Vagina (tissue), 2 donors: Measurements from ENCODE around the gene CCDC112. TPM values are rescaled to one million over a fixed set of nuclear protein-coding genes. Genes with fewer than 3 reads are reported as not detected.

ENCODE experiments used
- DNase-seq, 2 donors: peaks; one replicate each; pipeline ENCODE4 v3.0.0-alpha.2; 2017; ENCODE audit errors: extremely low spot score in 2 of 2
- H3K27ac ChIP-seq: fragments of 200-600 bp; sonication (generic); one replicate; pipeline ENCODE4 v1.5.1; 2019
- H3K27me3 ChIP-seq: fragments of 200-600 bp; sonication (generic); one replicate; pipeline ENCODE4 v1.5.1; 2019
- H3K36me3 ChIP-seq, 2 donors: fragments of 200-600 bp; sonication (generic); one replicate each; pipeline ENCODE4 v1.5.1; 2017 to 2019
- H3K4me1 ChIP-seq: fragments of 200-600 bp; sonication (generic); one replicate; pipeline ENCODE4 v1.5.1; 2019
- H3K4me3 ChIP-seq, 2 donors: fragments of 200-600 bp; sonication (generic); 1 replicate in 1 of 2; 2 replicates in 1 of 2; pipeline ENCODE4 v1.5.1; 2016 to 2019
- H3K9me3 ChIP-seq: fragments of 200-600 bp; sonication (generic); one replicate; pipeline ENCODE4 v1.5.1; 2019
- POLR2A ChIP-seq, 2 donors: fragments of 450-650 bp; IDR thresholded peaks; one replicate each; pipeline ENCODE4 v1.6.1; 2017; ENCODE audit warnings: antibody characterized with exemption in 2 of 2, mild to moderate bottlenecking in 2 of 2, moderate library complexity in 2 of 2
- POLR2AphosphoS5 ChIP-seq, 2 donors: sonication (generic); formaldehyde crosslinking; IDR thresholded peaks; one replicate each; pipeline ENCODE4 v1.9.0; 2017; ENCODE audit warnings: antibody characterized with exemption in 2 of 2, mild to moderate bottlenecking in 2 of 2, low read depth in 1 of 2; ENCODE audit not compliant: insufficient read depth in 1 of 2
- intact Hi-C: fragments of 100-400 bp; cut with DNase I; formaldehyde crosslinking; loops from one replicate; pipeline ENCODE4 v1.15.1; 2023
- total RNA-seq: library from RNA; depleted of rRNA; stranded (reverse); fragments of >200 nt; gene quantifications from one replicate; pipeline ENCODE4 v1.2.3, GENCODE V29; 2016
- TF ChIP-seq, protein P1 (sequence below), 3 experiments: fragments of 450-650 bp in 2 of 3; fragments of 200-600 bp in 1 of 3; sonication (generic) in 1 of 3; IDR thresholded peaks; one replicate each; pipeline ENCODE4 v1.5.1; 2017 to 2019; ENCODE audit warnings: antibody characterized with exemption in 3 of 3, mild to moderate bottlenecking in 2 of 3, moderate library complexity in 2 of 3

Gene CCDC112
- total RNA-seq, 1 donor from 2014 or later = 7.9 TPM

DNA sequence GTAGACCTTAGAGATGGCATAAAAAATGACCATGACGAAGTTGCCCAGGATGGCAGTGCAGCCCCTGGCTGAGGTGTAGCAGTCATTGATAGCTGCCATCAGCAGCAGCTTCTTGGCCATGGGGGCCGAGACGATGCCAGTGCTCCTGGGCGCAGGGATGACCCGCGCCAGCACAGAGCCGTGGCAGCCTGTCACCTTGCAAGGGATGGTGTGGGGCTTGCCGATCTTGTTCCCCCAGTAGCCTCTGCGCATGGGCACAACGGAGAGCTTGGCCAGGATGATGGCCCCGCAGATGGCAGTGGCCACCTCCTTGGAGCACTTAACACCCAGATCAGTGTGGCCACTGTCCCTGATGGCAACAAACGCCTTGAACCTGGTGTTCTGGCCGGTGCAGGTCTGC, 31.7 kb downstream of the CCDC112 start:
- no peak overlapping the region for H3K27ac ChIP-seq
- no peak for TF ChIP-seq POLR2A (IDR thresholded peaks at IDR 0.05)
- TF ChIP-seq, protein P1, sequence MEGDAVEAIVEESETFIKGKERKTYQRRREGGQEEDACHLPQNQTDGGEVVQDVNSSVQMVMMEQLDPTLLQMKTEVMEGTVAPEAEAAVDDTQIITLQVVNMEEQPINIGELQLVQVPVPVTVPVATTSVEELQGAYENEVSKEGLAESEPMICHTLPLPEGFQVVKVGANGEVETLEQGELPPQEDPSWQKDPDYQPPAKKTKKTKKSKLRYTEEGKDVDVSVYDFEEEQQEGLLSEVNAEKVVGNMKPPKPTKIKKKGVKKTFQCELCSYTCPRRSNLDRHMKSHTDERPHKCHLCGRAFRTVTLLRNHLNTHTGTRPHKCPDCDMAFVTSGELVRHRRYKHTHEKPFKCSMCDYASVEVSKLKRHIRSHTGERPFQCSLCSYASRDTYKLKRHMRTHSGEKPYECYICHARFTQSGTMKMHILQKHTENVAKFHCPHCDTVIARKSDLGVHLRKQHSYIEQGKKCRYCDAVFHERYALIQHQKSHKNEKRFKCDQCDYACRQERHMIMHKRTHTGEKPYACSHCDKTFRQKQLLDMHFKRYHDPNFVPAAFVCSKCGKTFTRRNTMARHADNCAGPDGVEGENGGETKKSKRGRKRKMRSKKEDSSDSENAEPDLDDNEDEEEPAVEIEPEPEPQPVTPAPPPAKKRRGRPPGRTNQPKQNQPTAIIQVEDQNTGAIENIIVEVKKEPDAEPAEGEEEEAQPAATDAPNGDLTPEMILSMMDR (IDR thresholded peaks at IDR 0.05) = no peak
- TF ChIP-seq POLR2AphosphoS5 (IDR thresholded peaks at IDR 0.05; ENCODE audit: insufficient read depth in 1 of 2, low read depth in 1 of 2) = no peak
- no peaks in the 10 kb centered on the region for H3K36me3 ChIP-seq
- no peaks in the 10 kb centered on the region for H3K27me3 ChIP-seq
- H3K4me1 ChIP-seq = peaks cover 21% of the 10 kb centered on the region
- H3K4me3 ChIP-seq = no peak overlapping the region
- DNase-seq = no peak
- H3K9me3 ChIP-seq = no peaks in the 10 kb centered on the region
- intact Hi-C loops = no loop called here

DNA sequence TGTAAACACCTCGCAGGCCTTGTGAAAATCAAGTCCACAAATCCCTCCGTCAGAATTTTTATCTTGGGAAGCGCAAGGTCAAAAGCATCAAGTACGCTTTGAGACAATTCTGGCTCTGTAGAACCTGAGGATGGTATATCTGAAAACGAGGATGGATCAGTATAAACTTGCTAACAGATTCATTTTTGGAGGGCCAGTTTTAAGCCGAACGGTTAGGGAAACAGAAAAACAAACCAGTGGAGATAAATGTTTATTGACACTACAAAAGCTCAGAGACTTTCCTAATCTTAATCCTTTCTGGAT, 33.4 kb downstream of the CCDC112 start:
- DNase-seq = no peak
- H3K27me3 ChIP-seq = no peaks in the 10 kb centered on the region
- intact Hi-C loops = no loop called here
- no peaks in the 10 kb centered on the region for H3K36me3 ChIP-seq
- TF ChIP-seq POLR2A (IDR thresholded peaks at IDR 0.05) = no peak
- TF ChIP-seq, protein P1 (IDR thresholded peaks at IDR 0.05) = no peak
- no peak for TF ChIP-seq POLR2AphosphoS5 (IDR thresholded peaks at IDR 0.05; ENCODE audit: insufficient read depth in 1 of 2, low read depth in 1 of 2)
- peak overlapping the region; percentile 64 to 97 for H3K4me3 ChIP-seq
- peaks cover 21% of the 10 kb centered on the region for H3K4me1 ChIP-seq
- peak overlapping the region; percentile 79 for H3K27ac ChIP-seq
- no peaks in the 10 kb centered on the region for H3K9me3 ChIP-seq

DNA sequence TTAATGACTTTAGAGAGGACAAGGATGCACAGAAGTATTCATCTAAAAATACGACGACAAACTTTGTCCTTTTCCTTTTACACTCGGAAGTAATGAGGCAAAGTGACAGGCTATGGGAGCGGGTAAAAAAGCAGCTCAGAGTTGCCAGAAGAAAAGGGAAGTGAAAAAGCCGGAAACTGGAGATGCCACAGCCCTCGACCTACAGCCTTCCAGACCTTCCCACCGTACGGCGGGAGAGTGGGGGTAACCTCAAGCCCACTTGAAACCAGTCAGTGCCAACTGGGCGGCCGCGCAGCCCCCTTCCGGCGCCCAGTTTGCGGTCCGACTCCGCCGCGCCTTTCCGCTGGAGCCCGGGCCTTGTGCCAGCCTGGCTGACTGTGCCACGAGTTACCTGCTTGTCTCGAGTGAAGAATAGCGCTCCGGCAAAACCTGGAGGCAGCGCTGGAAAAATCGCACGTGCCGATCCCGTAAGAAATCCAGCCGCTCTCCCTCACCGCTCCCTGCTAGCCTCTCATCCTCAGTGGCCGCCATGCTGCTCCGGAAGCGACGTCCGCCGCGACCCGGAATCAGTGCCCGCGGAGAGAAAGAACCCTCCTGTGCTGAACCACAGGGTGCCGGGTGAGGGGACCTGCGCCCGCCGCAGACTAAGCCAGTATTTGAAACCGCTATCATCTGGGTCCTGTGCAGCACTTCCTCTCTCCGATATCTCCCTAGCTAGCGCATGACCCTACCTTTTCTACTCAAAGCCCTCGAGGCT, 34.0 kb downstream of the CCDC112 start, which contains the start of gene PGGT1B:
Gene PGGT1B, minus strand, starts transcription at position 557 of the 757 bp plus-strand sequence. Its CDS starts 26 bp downstream, at position 531.
- Histone ChIP-seq H3K4me3 (peak within 1 kb of the TSS; percentile 64 to 97), H3K4me1 (peaks cover 21% of the 10 kb centered on the region), H3K9me3 (no peaks in the 10 kb centered on the region), H3K27ac (peak within 1 kb of the TSS; percentile 79), H3K36me3 (no peaks in the 10 kb centered on the region), H3K27me3 (no peaks in the 10 kb centered on the region)
- intact Hi-C loops = no loop called here
- no peak for DNase-seq
- TF ChIP-seq POLR2A (IDR thresholded peaks at IDR 0.05) (no peak), POLR2AphosphoS5 (IDR thresholded peaks at IDR 0.05; ENCODE audit: insufficient read depth in 1 of 2, low read depth in 1 of 2) (peak; percentile 30 to 68)
- TF ChIP-seq, protein P1 (IDR thresholded peaks at IDR 0.05) = no peak

DNA sequence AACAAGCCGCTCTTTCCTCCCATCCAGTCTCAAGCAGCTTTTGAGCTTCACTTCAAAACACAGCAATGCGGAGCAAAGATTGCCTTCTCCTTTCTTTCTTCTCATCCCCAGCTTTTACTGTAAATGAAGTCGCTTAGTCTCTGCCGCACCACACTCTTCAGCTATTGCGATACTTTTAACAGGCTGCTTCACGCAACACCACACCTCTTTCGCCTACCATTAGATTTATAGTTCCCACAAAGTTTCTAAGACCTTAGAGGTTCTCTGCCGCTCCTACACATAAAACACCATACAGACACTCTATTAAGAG, 34.5 kb downstream of the CCDC112 start:
- H3K36me3 ChIP-seq = no peaks in the 10 kb centered on the region
- peaks cover 21% of the 10 kb centered on the region for H3K4me1 ChIP-seq
- peak overlapping the region; percentile 79 for H3K27ac ChIP-seq
- H3K27me3 ChIP-seq = no peaks in the 10 kb centered on the region
- H3K9me3 ChIP-seq = no peaks in the 10 kb centered on the region
- intact Hi-C loops = no loop called here
- DNase-seq = no peak
- H3K4me3 ChIP-seq = peak overlapping the region; percentile 64 to 97
- TF ChIP-seq POLR2A (IDR thresholded peaks at IDR 0.05) (no peak), POLR2AphosphoS5 (IDR thresholded peaks at IDR 0.05; ENCODE audit: insufficient read depth in 1 of 2, low read depth in 1 of 2) (no peak)
- TF ChIP-seq, protein P1 (IDR thresholded peaks at IDR 0.05) = no peak

DNA sequence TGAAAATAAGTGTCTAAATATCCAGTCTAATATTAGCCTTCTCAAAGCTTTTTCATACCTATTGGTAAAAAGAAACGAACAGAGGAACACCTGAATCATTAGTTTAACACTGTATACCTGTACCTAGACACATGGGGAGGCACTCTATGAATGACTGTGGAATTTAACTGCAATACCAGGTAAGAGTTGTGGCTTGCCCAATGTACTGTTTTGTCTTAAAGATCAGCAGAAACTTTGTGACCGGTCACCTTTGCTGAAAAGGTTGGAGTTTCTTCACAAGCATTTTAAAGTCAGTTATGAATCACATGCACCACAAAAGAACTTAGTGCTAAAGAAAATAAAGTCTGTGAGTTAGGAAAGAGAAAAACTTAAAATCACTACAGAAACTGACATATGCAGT, 36.2 kb downstream of the CCDC112 start:
- no peak for DNase-seq
- no peaks in the 10 kb centered on the region for H3K9me3 ChIP-seq
- intact Hi-C loops = no loop called here

More for the DNA sequence above, 36.2 kb downstream of the CCDC112 start:
- H3K27ac ChIP-seq = no peak overlapping the region
- H3K4me3 ChIP-seq = no peak overlapping the region
- no peak for TF ChIP-seq POLR2A (IDR thresholded peaks at IDR 0.05)
- H3K36me3 ChIP-seq = no peaks in the 10 kb centered on the region
- no peaks in the 10 kb centered on the region for H3K27me3 ChIP-seq
- peaks cover 21% of the 10 kb centered on the region for H3K4me1 ChIP-seq
